HUES48 (cell line): ENCODE data around the gene PDZD7.

Experiments
- H3K27ac ChIP-seq: one replicate; pipeline ENCODE4 v1.7.0; 2013; ENCODE audit warnings: low read depth, low read length, inconsistent platforms
- H3K27me3 ChIP-seq: 2 replicates; pipeline ENCODE4 v1.6.1; 2013; ENCODE audit warnings: mild to moderate bottlenecking, low read length; ENCODE audit not compliant: control insufficient read depth, insufficient read depth
- H3K36me3 ChIP-seq: 2 replicates; pipeline ENCODE4 v1.6.1; 2013; ENCODE audit warnings: low read length; ENCODE audit not compliant: control insufficient read depth, insufficient read depth
- H3K4me1 ChIP-seq: 2 replicates; pipeline ENCODE4 v1.6.1; 2013; ENCODE audit warnings: mild to moderate bottlenecking, low read length; ENCODE audit not compliant: control insufficient read depth, insufficient read depth
- H3K4me3 ChIP-seq: 2 replicates; pipeline ENCODE4 v1.5.1; 2013; ENCODE audit warnings: mild to moderate bottlenecking, low read depth, low read length
- H3K9ac ChIP-seq: 2 replicates; pipeline ENCODE4 v1.6.1; 2013; ENCODE audit warnings: mild to moderate bottlenecking, low read depth, low read length, moderate library complexity
- H3K9me3 ChIP-seq: 2 replicates; pipeline ENCODE4 v1.6.1; 2013; ENCODE audit warnings: low read length; ENCODE audit not compliant: control insufficient read depth, insufficient read depth

Gene PDZD7

GRCh38 chr10:101028446-101029337 lies 2.2 kb downstream of the PDZD7 start:
- H3K4me1 ChIP-seq: peaks cover 27% of the 10 kb centered on the region
- peaks cover 35% of the 10 kb centered on the region for H3K27me3 ChIP-seq
- no peak overlapping the region for H3K27ac ChIP-seq
- no peak overlapping the region for H3K4me3 ChIP-seq
- no peaks in the 10 kb centered on the region for H3K9me3 ChIP-seq
- H3K9ac ChIP-seq: no peak overlapping the region
- no peaks in the 10 kb centered on the region for H3K36me3 ChIP-seq

DNA sequence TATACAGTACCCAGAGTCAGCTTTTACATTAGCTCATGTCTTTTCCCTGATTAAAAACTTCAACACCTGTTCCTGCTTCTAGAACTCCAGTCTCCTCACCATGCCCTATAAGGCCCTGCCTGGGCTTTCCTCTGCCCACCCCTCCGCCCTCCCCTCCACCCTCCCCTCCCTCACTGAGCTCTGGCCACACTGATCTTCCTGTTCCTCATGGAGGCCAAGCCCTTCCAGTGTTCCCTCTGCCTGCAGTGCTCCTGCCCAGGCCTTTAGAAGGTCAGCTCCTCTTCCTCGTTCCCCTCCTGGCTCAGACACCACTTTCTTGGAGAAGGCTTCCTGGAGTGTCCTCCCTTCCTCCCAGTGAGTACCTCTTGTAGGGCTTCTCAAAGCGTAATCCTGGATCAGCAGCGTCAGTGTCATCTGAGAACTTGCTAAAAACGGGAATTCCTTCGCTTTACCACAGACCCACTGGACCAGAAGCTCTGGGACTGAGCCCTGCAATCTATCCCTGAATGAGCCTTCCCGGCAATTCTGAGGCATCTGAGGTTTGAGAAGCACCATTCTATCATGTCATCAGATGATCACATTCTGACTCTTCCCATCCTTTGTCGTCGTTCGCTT lies 3.7 kb downstream of the PDZD7 start:
- Histone ChIP-seq H3K9me3 (no peaks in the 10 kb centered on the region), H3K27me3 (peaks cover 22% of the 10 kb centered on the region), H3K4me1 (peaks cover 19% of the 10 kb centered on the region), H3K4me3 (no peak overlapping the region), H3K27ac (no peak overlapping the region), H3K9ac (no peak overlapping the region), H3K36me3 (no peaks in the 10 kb centered on the region)

DNA sequence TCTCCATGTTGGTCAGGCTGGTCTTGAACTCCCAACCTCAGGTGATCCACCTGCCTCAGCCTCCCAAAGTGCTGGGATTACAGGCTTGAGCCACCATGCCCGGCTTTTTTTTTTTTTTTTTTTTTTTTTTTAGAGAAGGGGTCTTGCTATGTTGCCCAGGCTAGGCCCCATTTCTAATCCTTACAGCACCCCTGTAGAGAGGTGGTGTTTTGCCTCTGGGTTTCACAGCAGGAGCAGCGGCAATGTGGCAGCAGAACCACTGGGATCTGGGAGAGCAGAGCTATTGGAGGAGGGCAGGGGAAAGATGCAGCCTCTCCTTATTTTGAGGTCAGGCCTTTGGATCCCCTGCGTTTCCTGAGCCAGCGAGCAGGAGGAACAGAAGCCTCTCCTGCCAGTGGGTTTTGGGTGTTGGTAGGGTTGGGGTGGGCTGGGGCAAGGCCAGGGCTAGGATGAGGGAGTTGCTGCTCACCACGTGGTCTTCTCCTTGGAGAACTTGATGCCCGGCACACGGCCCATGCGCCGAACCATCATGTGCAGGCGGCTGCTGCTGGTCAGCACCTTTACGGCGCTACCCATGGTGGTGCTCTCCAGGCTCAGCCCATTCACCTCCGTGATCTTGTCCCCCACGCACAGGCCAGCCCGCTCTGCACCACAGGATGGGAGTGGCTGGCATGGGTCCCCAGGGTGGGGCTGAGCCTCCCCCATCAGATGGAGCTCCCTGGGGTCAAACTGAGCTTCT lies 7.8 kb downstream of the PDZD7 start:
- Histone ChIP-seq H3K27me3 (peaks cover 21% of the 10 kb centered on the region), H3K9ac (no peak overlapping the region), H3K4me1 (0 out of 2 replicates have a peak, but pooled peaks cover 5% of the 10 kb centered on the region), H3K9me3 (no peaks in the 10 kb centered on the region), H3K4me3 (no peak overlapping the region), H3K27ac (no peak overlapping the region), H3K36me3 (no peaks in the 10 kb centered on the region)

DNA sequence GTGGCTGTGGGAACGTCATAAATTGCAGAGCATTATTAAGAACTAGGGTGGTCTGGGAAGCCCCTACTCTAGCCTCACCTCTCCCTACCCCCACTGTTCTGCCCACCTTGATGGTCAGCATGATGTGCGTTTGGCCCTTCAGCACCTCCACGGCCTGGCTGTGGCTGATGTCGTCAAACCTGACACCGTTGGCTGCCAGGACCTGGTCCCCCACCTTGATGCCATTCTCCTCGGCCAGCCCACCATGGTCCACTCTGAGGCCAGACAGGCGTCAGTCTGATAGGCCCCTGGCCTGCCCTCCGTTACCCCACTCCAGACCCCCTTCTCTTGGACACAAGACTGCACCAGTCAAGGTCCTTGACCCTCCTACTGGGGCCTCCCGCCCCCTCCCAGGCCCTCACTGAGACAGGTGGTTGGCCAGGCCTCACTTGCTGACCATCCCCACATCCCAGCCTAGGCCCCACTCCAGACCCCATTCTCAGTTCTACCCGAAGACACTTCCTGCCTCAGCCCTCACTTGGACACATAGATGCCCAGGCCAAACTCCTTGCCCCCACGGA lies 9.2 kb downstream of the PDZD7 start:
- H3K4me3 ChIP-seq: no peak overlapping the region
- peaks cover 35% of the 10 kb centered on the region for H3K27me3 ChIP-seq
- H3K9ac ChIP-seq: no peak overlapping the region
- H3K4me1 ChIP-seq: 0 out of 2 replicates have a peak, but pooled peaks cover 5% of the 10 kb centered on the region
- no peaks in the 10 kb centered on the region for H3K9me3 ChIP-seq
- H3K27ac ChIP-seq: no peak overlapping the region
- H3K36me3 ChIP-seq: no peaks in the 10 kb centered on the region

GRCh38 chr10:101021239-101021638 lies 9.7 kb downstream of the PDZD7 start:
- no peak overlapping the region for H3K4me3 ChIP-seq
- no peak overlapping the region for H3K27ac ChIP-seq
- no peaks in the 10 kb centered on the region for H3K36me3 ChIP-seq

DNA sequence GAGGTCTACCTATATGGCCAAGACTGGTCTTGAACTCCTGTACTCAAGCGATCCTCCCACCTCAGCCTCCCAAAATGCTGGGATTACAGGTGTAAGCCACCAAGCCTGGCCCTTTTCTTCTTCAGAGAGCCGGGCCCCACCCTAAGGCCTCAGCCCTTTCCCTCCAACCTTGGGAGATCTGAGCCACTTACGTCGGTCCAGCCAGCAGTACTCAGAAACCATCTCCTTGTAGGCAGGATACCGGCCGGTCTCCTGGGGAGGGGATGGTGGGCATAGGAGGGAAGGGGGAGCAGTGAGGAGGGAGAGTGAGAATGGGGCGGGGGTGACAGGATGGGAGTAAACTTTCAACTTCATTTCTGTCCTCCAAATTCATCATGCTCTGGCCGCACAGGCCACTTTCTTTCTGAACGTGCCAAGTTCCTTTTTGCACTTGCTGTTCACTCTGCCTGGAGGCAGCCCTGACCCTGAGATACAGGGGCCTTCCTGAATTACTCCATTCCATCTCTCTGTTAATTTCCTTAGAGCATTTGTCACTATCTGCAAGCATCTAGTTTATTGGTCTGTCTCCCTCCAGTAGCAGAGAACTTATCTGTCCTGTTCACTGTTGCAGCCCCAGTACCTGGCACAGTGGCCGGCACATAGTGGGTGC lies 10.4 kb downstream of the PDZD7 start:
- Histone ChIP-seq H3K9ac (no peak overlapping the region), H3K4me1 (0 out of 2 replicates have a peak, but pooled peaks cover 5% of the 10 kb centered on the region), H3K27ac (no peak overlapping the region), H3K4me3 (no peak overlapping the region), H3K27me3 (peaks cover 43% of the 10 kb centered on the region), H3K36me3 (no peaks in the 10 kb centered on the region), H3K9me3 (no peaks in the 10 kb centered on the region)

More at GRCh38 chr10:101021239-101021638, 9.7 kb downstream of the PDZD7 start:
- Histone ChIP-seq H3K27me3 (peaks cover 40% of the 10 kb centered on the region), H3K4me1 (0 out of 2 replicates have a peak, but pooled peaks cover 5% of the 10 kb centered on the region), H3K9ac (no peak overlapping the region), H3K9me3 (no peaks in the 10 kb centered on the region)

- no peak overlapping the region for H3K4me3 ChIP-seq
- no peaks in the 10 kb centered on the region for H3K9me3 ChIP-seq
- no peak overlapping the region for H3K9ac ChIP-seq
- no peak overlapping the region for H3K27ac ChIP-seq
- 0 out of 2 replicates have a peak, but pooled peaks cover 5% of the 10 kb centered on the region for H3K4me1 ChIP-seq
- no peaks in the 10 kb centered on the region for H3K36me3 ChIP-seq
- H3K27me3 ChIP-seq: peaks cover 52% of the 10 kb centered on the region
These were observed 11.6 kb downstream of the PDZD7 start for GRCh38 chr10:101019440-101019703.

DNA sequence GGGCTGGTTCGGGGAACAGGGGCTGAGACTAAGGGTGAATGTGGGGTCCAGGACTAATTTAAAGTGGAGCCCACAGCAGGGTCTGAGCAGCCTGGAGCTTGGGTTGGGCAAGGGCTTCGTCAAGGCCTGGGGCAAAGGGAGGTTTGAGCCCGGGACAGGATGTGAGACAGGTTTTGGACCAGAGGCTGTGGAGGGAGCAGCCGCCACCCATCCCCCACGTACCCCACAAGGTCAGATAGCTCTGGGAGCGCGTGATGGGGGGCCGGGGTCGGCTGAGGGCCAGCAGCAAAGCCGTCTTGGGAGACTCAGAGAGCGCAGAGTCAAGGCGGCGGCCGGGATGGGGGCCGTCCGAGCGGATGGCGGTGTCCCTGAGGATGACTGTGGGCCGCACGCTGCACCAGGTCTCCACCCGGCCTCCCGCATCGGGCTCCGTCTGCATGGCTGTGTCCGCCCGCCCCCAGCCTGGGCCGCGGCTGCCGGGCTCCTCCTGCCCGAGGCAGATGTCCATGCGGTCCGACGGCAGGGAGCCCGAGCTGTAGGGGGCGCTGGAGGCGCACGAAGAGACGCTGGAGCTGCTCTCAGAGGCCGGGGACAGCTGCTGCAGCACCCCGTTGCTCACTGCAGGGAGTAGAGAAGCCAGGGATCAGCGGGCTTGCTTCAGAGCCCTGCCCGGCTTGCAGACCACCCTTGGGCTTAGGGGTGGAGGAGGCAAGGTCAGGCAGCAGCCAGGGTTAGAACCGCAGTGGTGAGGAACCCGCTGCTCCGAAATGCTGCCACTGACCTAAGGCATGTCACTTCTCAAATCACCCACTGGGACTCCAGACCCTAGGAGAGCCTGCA lies 12.1 kb downstream of the PDZD7 start:
- Histone ChIP-seq H3K9me3 (no peaks in the 10 kb centered on the region), H3K9ac (no peak overlapping the region), H3K27me3 (peaks cover 53% of the 10 kb centered on the region), H3K4me3 (peak overlapping the region; percentile 52), H3K27ac (no peak overlapping the region), H3K4me1 (0 out of 2 replicates have a peak, but pooled peaks cover 5% of the 10 kb centered on the region), H3K36me3 (no peaks in the 10 kb centered on the region)

GRCh38 chr10:101018118-101018599 lies 12.8 kb downstream of the PDZD7 start:
- Histone ChIP-seq H3K27me3 (peaks cover 53% of the 10 kb centered on the region), H3K36me3 (no peaks in the 10 kb centered on the region), H3K9me3 (no peaks in the 10 kb centered on the region), H3K27ac (no peak overlapping the region), H3K4me3 (peak overlapping the region; percentile 52), H3K4me1 (0 out of 2 replicates have a peak, but pooled peaks cover 6% of the 10 kb centered on the region), H3K9ac (no peak overlapping the region)
